H9 (cell line): ENCODE measurements around the gene PEX10. TPM values are rescaled to one million over a fixed set of nuclear protein-coding genes. Genes with fewer than 3 reads are reported as not detected.

Experiments used
- DNase-seq: peaks from one replicate; pipeline ENCODE4 v3.0.0-alpha.2; 2017
- H2AFZ ChIP-seq: one replicate; pipeline ENCODE4 v1.6.1; 2013; ENCODE audit warnings: mild to moderate bottlenecking, low read length, control low read depth, moderate library complexity
- H2AK5ac ChIP-seq: 2 replicates; pipeline ENCODE4 v1.6.1; 2013; ENCODE audit warnings: low read length, control low read depth, mixed read lengths; ENCODE audit not compliant: insufficient read length
- H2BK120ac ChIP-seq: one replicate; pipeline ENCODE4 v1.6.1; 2013; ENCODE audit warnings: low read depth, mild to moderate bottlenecking, low read length, control low read depth, inconsistent platforms; ENCODE audit not compliant: poor library complexity, severe bottlenecking
- H2BK12ac ChIP-seq: 2 replicates; pipeline ENCODE4 v1.6.1; 2013; ENCODE audit warnings: low read length, control low read depth, mixed read lengths, low read depth; ENCODE audit not compliant: insufficient read length
- H2BK15ac ChIP-seq: 2 replicates; pipeline ENCODE4 v1.6.1; 2013; ENCODE audit warnings: low read depth, low read length, control low read depth
- H2BK20ac ChIP-seq: one replicate; pipeline ENCODE4 v1.6.1; 2013; ENCODE audit warnings: low read depth, mild to moderate bottlenecking, low read length, control low read depth, inconsistent platforms; ENCODE audit not compliant: poor library complexity, severe bottlenecking
- H2BK5ac ChIP-seq: 2 replicates; pipeline ENCODE4 v1.6.1; 2013; ENCODE audit warnings: low read length, control low read depth, mixed read lengths; ENCODE audit not compliant: insufficient read length
- H3K14ac ChIP-seq: 2 replicates; pipeline ENCODE4 v1.6.1; 2013; ENCODE audit warnings: low read length, control low read depth; ENCODE audit not compliant: insufficient read depth
- H3K18ac ChIP-seq: 2 replicates; pipeline ENCODE4 v1.6.1; 2013; ENCODE audit warnings: low read depth, mild to moderate bottlenecking, mixed read lengths, low read length, control low read depth; ENCODE audit not compliant: insufficient read length
- H3K23ac ChIP-seq: 2 replicates; pipeline ENCODE4 v1.6.1; 2013; ENCODE audit warnings: low read length, control low read depth, mixed read lengths, low read depth; ENCODE audit not compliant: insufficient read length
- H3K23me2 ChIP-seq: 2 replicates; pipeline ENCODE4 v1.6.1; 2013; ENCODE audit warnings: low read depth, mild to moderate bottlenecking, mixed read lengths, low read length, control low read depth; ENCODE audit not compliant: insufficient read length, poor library complexity, severe bottlenecking
- H3K27ac ChIP-seq: 2 replicates; pipeline ENCODE4 v1.5.1; 2013; ENCODE audit warnings: low read length, control low read depth, mixed read lengths, low read depth; ENCODE audit not compliant: insufficient read length
- H3K27me3 ChIP-seq: 2 replicates; pipeline ENCODE4 v1.6.1; 2013; ENCODE audit warnings: low read length, control low read depth, inconsistent platforms; ENCODE audit not compliant: insufficient read depth
- H3K4ac ChIP-seq: 2 replicates; pipeline ENCODE4 v1.6.1; 2013; ENCODE audit warnings: low read depth, mild to moderate bottlenecking, control low read depth, inconsistent platforms, low read length, moderate library complexity
- H3K4me1 ChIP-seq: 2 replicates; pipeline ENCODE4 v1.6.1; 2013; ENCODE audit warnings: low read length, control low read depth, inconsistent platforms; ENCODE audit not compliant: insufficient read depth
- H3K4me2 ChIP-seq: 2 replicates; pipeline ENCODE4 v1.6.1; 2013; ENCODE audit warnings: low read length, control low read depth, mixed read lengths; ENCODE audit not compliant: insufficient read length, insufficient read depth
- H3K56ac ChIP-seq: 2 replicates; pipeline ENCODE4 v1.6.1; 2013; ENCODE audit warnings: low read depth, mild to moderate bottlenecking, mixed read lengths, low read length, control low read depth; ENCODE audit not compliant: insufficient read length
- H3K79me1 ChIP-seq: 2 replicates; pipeline ENCODE4 v1.6.1; 2013; ENCODE audit warnings: low read depth, mild to moderate bottlenecking, moderate library complexity, low read length, control low read depth, inconsistent platforms; ENCODE audit not compliant: insufficient read depth, poor library complexity, severe bottlenecking
- H3K79me2 ChIP-seq: 2 replicates; pipeline ENCODE4 v1.6.1; 2013; ENCODE audit warnings: low read length, control low read depth, inconsistent platforms; ENCODE audit not compliant: insufficient read depth
- H3K9ac ChIP-seq: 2 replicates; pipeline ENCODE4 v1.6.1; 2013; ENCODE audit warnings: low read length, control low read depth, mixed read lengths; ENCODE audit not compliant: insufficient read length; ENCODE audit errors: extremely low read depth
- H3K9me3 ChIP-seq: one replicate; pipeline ENCODE4 v1.6.1; 2013; ENCODE audit warnings: low read depth, low read length, inconsistent platforms; ENCODE audit not compliant: control insufficient read depth
- H3T11ph ChIP-seq: one replicate; pipeline ENCODE4 v1.6.1; 2013; ENCODE audit warnings: mild to moderate bottlenecking, low read length, control low read depth, inconsistent platforms
- H4K20me1 ChIP-seq: one replicate; pipeline ENCODE4 v1.6.1; 2013; ENCODE audit not compliant: control insufficient read depth, insufficient read length, insufficient read depth
- H4K5ac ChIP-seq: 2 replicates; pipeline ENCODE4 v1.6.1; 2013; ENCODE audit warnings: low read depth, mild to moderate bottlenecking, mixed read lengths, low read length, control low read depth; ENCODE audit not compliant: insufficient read length
- H4K8ac ChIP-seq: replicated peaks from 2 replicates; pipeline ENCODE4 v1.6.1; 2013; ENCODE audit warnings: low read length, control low read depth, mixed read lengths, low read depth; ENCODE audit not compliant: insufficient read length
- H4K91ac ChIP-seq: 2 replicates; pipeline ENCODE4 v1.6.1; 2013; ENCODE audit warnings: low read depth, mild to moderate bottlenecking, moderate library complexity, mixed read lengths, low read length, control low read depth; ENCODE audit not compliant: insufficient read length
- H3K27ac Mint-ChIP-seq, 3 experiments: 2 replicates in 2 of 3; 3 replicates in 1 of 3; pipeline ENCODE4 v1.8.0; 2020 to 2021; ENCODE audit warnings: mixed read lengths in 3 of 3, mild to moderate bottlenecking in 1 of 3, moderate library complexity in 1 of 3
- H3K27me3 Mint-ChIP-seq: 2 replicates; pipeline ENCODE4 v1.8.0; 2021; ENCODE audit warnings: low read depth, mild to moderate bottlenecking, moderate library complexity, mixed read lengths
- H3K36me3 Mint-ChIP-seq, 3 experiments: 2 replicates in 2 of 3; 3 replicates in 1 of 3; pipeline ENCODE4 v1.8.0; 2020 to 2021; ENCODE audit warnings: low read depth in 3 of 3, mixed read lengths in 3 of 3; ENCODE audit not compliant: insufficient read depth in 1 of 3
- H3K4me1 Mint-ChIP-seq, 2 experiments: 2 replicates each; pipeline ENCODE4 v1.8.0; 2020; ENCODE audit warnings: mixed read lengths in 2 of 2
- H3K4me3 Mint-ChIP-seq, 2 experiments: 2 replicates in 1 of 2; 3 replicates in 1 of 2; pipeline ENCODE4 v1.8.0; 2020 to 2021; ENCODE audit warnings: mild to moderate bottlenecking in 2 of 2, mixed read lengths in 2 of 2, moderate library complexity in 1 of 2
- H3K9me3 Mint-ChIP-seq, 2 experiments: 2 replicates in 1 of 2; 3 replicates in 1 of 2; pipeline ENCODE4 v1.8.0; 2020; ENCODE audit warnings: mild to moderate bottlenecking in 2 of 2, mixed read lengths in 2 of 2, moderate library complexity in 1 of 2
- WGBS: extraction: QIAGEN DNeasy Blood & Tissue Kit; methylation state at CpG from one replicate; pipeline ENCODE4 v1.1.7; 2013; ENCODE audit warnings: missing lambda C conversion rate, low lambda C conversion rate, mixed read lengths; ENCODE audit not compliant: insufficient read length; ENCODE audit errors: extremely low coverage; 5-methylcytosine and 5-hydroxymethylcytosine counted together
- long read RNA-seq: library from polyadenylated mRNA; unstranded; transcript quantifications from one replicate; pipeline ENCODE4 v2.0.0, GENCODE V29; 2020
- total RNA-seq: library from RNA; stranded (reverse); gene quantifications from 2 replicates; pipeline ENCODE4 v1.2.1, GENCODE V29; 2021
- TF ChIP-seq, protein P1 (sequence below): fragments of 200-600 bp; sonication (generic); conservative IDR thresholded peaks from 3 replicates; pipeline ENCODE4 v1.8.0; 2021; ENCODE audit warnings: antibody characterized with exemption, mild to moderate bottlenecking

The PEX10 gene
- total RNA-seq, result 33.6 and 34.4 TPM in 2 replicates
- long read RNA-seq, transcript PEX10-202 (6 exons, 1,997 nt), result major isoform, 266 of 325 reads
- long read RNA-seq, partial matches to known transcripts, result 8 of 325 reads
- long read RNA-seq, other reads (novel, unspliced or antisense), result 49 of 325 reads

DNA sequence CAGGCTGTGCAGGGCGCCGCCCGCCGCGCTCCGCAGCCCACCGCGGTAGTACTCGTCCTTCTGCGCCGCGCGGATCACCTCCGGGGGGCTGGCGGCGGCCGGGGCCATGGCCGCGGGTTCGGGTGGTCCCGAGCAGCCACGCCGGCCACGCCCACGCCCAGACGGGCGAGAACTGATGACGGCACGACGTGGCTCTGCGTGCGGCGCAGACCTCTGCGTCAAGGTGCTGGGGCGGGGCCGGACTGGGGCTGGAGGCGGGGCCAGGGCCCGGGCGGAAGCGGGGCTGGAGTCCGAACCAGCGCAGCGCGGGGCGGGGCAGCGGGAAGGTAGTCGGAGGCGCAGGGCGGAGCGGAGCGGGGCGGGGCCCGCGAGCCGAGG lies at the start of gene PEX10:
Gene PEX10 (minus strand): TSS at position 170 of the 378 bp plus-strand sequence. CDS start 62 bp downstream, at position 108.
- no peaks in the 10 kb centered on the region for H3K79me2 ChIP-seq
- Mint-ChIP-seq H3K4me3 (peak within 1 kb of the TSS; percentile 83 to 91), H3K36me3 (peaks cover 11 to 23% (median 22%) of the 10 kb centered on the region in 3 experiments; a peak in 6 of 7 replicates), H3K4me1 (peaks cover 20 to 27% of the 10 kb centered on the region in 2 experiments), H3K27me3 (peaks cover 13% of the 10 kb centered on the region), H3K9me3 (no peaks in the 10 kb centered on the region), H3K27ac (peak within 1 kb of the TSS; percentile 65 to 92 (median 70); a peak in 3 of 7 replicates)
- H3T11ph ChIP-seq, result no peak within 1 kb of the TSS
- no peak within 1 kb of the TSS for H2AFZ ChIP-seq
- no peak within 1 kb of the TSS for H3K27ac ChIP-seq
- DNase-seq, result peak; percentile 97
- no peaks in the 10 kb centered on the region for H4K20me1 ChIP-seq
- peak within 1 kb of the TSS; percentile 68 for H3K4me2 ChIP-seq
- H2BK15ac ChIP-seq, result no peak within 1 kb of the TSS
- H2BK5ac ChIP-seq, result no peak within 1 kb of the TSS
- H3K27me3 ChIP-seq, result no peaks in the 10 kb centered on the region
- H3K56ac ChIP-seq, result no peak within 1 kb of the TSS
- peak within 1 kb of the TSS; percentile 54 for H3K18ac ChIP-seq
- H2AK5ac ChIP-seq, result no peak within 1 kb of the TSS
- no peak within 1 kb of the TSS for H2BK20ac ChIP-seq
- H4K5ac ChIP-seq, result no peak within 1 kb of the TSS
- no peak within 1 kb of the TSS for H3K23ac ChIP-seq
- WGBS, result no CpG with 5 or more reads among the region's 55 CpGs
- no peaks in the 10 kb centered on the region for H3K4me1 ChIP-seq
- H4K91ac ChIP-seq, result no peak within 1 kb of the TSS
- H4K8ac ChIP-seq, result no peak within 1 kb of the TSS
- peak within 1 kb of the TSS; percentile 57 for H3K9ac ChIP-seq
- no peak within 1 kb of the TSS for H2BK120ac ChIP-seq
- H3K14ac ChIP-seq, result peak within 1 kb of the TSS; percentile 83
- no peaks in the 10 kb centered on the region for H3K9me3 ChIP-seq
- H3K79me1 ChIP-seq, result no peaks in the 10 kb centered on the region
- H3K23me2 ChIP-seq, result peaks cover 15% of the 10 kb centered on the region
- TF ChIP-seq, protein P1, sequence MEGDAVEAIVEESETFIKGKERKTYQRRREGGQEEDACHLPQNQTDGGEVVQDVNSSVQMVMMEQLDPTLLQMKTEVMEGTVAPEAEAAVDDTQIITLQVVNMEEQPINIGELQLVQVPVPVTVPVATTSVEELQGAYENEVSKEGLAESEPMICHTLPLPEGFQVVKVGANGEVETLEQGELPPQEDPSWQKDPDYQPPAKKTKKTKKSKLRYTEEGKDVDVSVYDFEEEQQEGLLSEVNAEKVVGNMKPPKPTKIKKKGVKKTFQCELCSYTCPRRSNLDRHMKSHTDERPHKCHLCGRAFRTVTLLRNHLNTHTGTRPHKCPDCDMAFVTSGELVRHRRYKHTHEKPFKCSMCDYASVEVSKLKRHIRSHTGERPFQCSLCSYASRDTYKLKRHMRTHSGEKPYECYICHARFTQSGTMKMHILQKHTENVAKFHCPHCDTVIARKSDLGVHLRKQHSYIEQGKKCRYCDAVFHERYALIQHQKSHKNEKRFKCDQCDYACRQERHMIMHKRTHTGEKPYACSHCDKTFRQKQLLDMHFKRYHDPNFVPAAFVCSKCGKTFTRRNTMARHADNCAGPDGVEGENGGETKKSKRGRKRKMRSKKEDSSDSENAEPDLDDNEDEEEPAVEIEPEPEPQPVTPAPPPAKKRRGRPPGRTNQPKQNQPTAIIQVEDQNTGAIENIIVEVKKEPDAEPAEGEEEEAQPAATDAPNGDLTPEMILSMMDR, result no peak
- no peak within 1 kb of the TSS for H2BK12ac ChIP-seq
- no peak within 1 kb of the TSS for H3K4ac ChIP-seq
